HG03432 (cell line): ENCODE measurements around the gene ATAD5.

Experiments
- ATAC-seq: cut with Tn5 transposase; IDR thresholded peaks from one replicate; pipeline ENCODE4 v1.9.1; 2021; ENCODE audit warnings: mild to moderate bottlenecking, moderate library complexity; ENCODE audit not compliant: unreplicated experiment

Gene ATAD5

GRCh38 chr17:30823421-30823820 is 8.3 kb upstream of the ATAD5 start:
- no peak for ATAC-seq

GRCh38 chr17:30824002-30824355 is 7.8 kb upstream of the ATAD5 start:
- ATAC-seq: peak; percentile 4

- ATAC-seq: peak; percentile 94
Measured at GRCh38 chr17:30824356-30825145, 7.2 kb upstream of the ATAD5 start, which contains the start of gene CRLF3. Gene CRLF3, minus strand, starts transcription at chr17:30824692. Its CDS starts 41 bp downstream, at chr17:30824651.

GRCh38 chr17:30827082-30827481 is 4.7 kb upstream of the ATAD5 start:
- no peak for ATAC-seq

- ATAC-seq: no peak
Measured at GRCh38 chr17:30829022-30829421, 2.7 kb upstream of the ATAD5 start.

GRCh38 chr17:30831257-30831656 is 509 bp upstream of the ATAD5 start:
- no peak for ATAC-seq

- ATAC-seq: no peak
Measured at GRCh38 chr17:30832438-30833124, 815 bp downstream of the ATAD5 start.

- ATAC-seq: no peak
Measured at GRCh38 chr17:30838202-30838807, 6.5 kb downstream of the ATAD5 start.

- no peak for ATAC-seq
Measured at GRCh38 chr17:30840771-30841170, 9.0 kb downstream of the ATAD5 start.

- no peak for ATAC-seq
Measured at GRCh38 chr17:30848021-30848420, 16.3 kb downstream of the ATAD5 start.

- ATAC-seq: no peak
Measured at GRCh38 chr17:30854146-30854545, 22.4 kb downstream of the ATAD5 start.

- no peak for ATAC-seq
Measured at GRCh38 chr17:30858556-30859250, 26.9 kb downstream of the ATAD5 start.

GRCh38 chr17:30864636-30865035 is 32.9 kb downstream of the ATAD5 start:
- no peak for ATAC-seq

- no peak for ATAC-seq
Measured at GRCh38 chr17:30869005-30869404, 37.2 kb downstream of the ATAD5 start.

- ATAC-seq: no peak
Measured at GRCh38 chr17:30886187-30886586, 54.4 kb downstream of the ATAD5 start.

GRCh38 chr17:30894236-30894635 is 62.5 kb downstream of the ATAD5 start:
- ATAC-seq: no peak

- no peak for ATAC-seq
Measured at GRCh38 chr17:30897311-30897710, 65.5 kb downstream of the ATAD5 start.

GRCh38 chr17:30905742-30906100 is 74.0 kb downstream of the ATAD5 start:
- ATAC-seq: peak; percentile 39

GRCh38 chr17:30906101-30906911 is 74.5 kb downstream of the ATAD5 start, which contains the start of gene TEFM:
Gene TEFM, minus strand, starts transcription at chr17:30906238. Its CDS starts 40 bp downstream, at chr17:30906198.
- peak; percentile 91 for ATAC-seq

GRCh38 chr17:30908717-30909420 is 77.1 kb downstream of the ATAD5 start:
- no peak for ATAC-seq
